ENCODE measurements around the gene UMODL1.

- TF ChIP-seq CTCF (IDR thresholded peaks at IDR 0.05; ENCODE audit: insufficient read depth, low read length), result no peak
- TF ChIP-seq REST (IDR thresholded peaks at IDR 0.05; ENCODE audit: insufficient replicate concordance, low read depth), result no peak
- TF ChIP-seq POLR2AphosphoS5 (IDR thresholded peaks at IDR 0.05; ENCODE audit: low read depth), result no peak
These were observed 89.6 kb downstream of the UMODL1 start for GRCh38 chr21:42160765-42161164.
